ENCODE data around the gene SMIM7. TPM values are rescaled to one million over a fixed set of nuclear protein-coding genes. Genes with fewer than 3 reads are reported as not detected.

The SMIM7 gene
- total RNA-seq, 1 donor from 2014 or later = 56.2 TPM

- no peak for DNase-seq (ENCODE audit: low spot score)
Measured at GRCh38 chr19:16596399-16596798, 63.5 kb downstream of the SMIM7 start.

Other genes starting within 250 kb of the SMIM7 start
- gene EPS15L1, start 188.2 kb downstream of the SMIM7 start, total RNA-seq = 35.6 TPM
- not detected for gene CALR3, start 164.0 kb downstream of the SMIM7 start, total RNA-seq
- gene C19orf44, start 163.8 kb downstream of the SMIM7 start, total RNA-seq = 3.2 TPM
- gene CHERP, start 117.7 kb downstream of the SMIM7 start, total RNA-seq = 34.3 TPM
- 48.7 TPM for gene SLC35E1, start 87.7 kb downstream of the SMIM7 start, total RNA-seq
- 12.7 TPM for gene MED26, start 31.9 kb downstream of the SMIM7 start, total RNA-seq
- gene TMEM38A, start 995 bp upstream of the SMIM7 start, total RNA-seq = 2.1 TPM
- gene NWD1, start 59.7 kb upstream of the SMIM7 start, total RNA-seq = not detected
- gene SIN3B, start 169.3 kb upstream of the SMIM7 start, total RNA-seq = 72.9 TPM
- 33.9 TPM for gene F2RL3, start 228.9 kb upstream of the SMIM7 start, total RNA-seq